ENCODE results near the gene CD6.
A peak's percentile ranks its signal among the peaks of the same experiment; 100 is the strongest.

The CD6 gene

GRCh38 chr11:60971520-60971919, at the start of gene CD6:
CD6 (plus strand) TSS chr11:60971680; CDS start chr11:60971866, 186 bp downstream.
- DNase-seq = no peak

- DNase-seq = no peak
Observed at GRCh38 chr11:60921777-60922335, 49.6 kb upstream of the CD6 start.

GRCh38 chr11:60922906-60923305, 48.6 kb upstream of the CD6 start:
- DNase-seq = no peak

GRCh38 chr11:60923326-60923725, 48.2 kb upstream of the CD6 start:
- DNase-seq = no peak

GRCh38 chr11:60923800-60924109, 47.7 kb upstream of the CD6 start:
- no peak for DNase-seq

GRCh38 chr11:60924110-60924905, 47.2 kb upstream of the CD6 start, which contains the start of gene TMEM132A:
TMEM132A (plus strand) TSS chr11:60924460; CDS start chr11:60924634, 174 bp downstream.
- peak; percentile 25 for DNase-seq

- no peak for DNase-seq
Observed at GRCh38 chr11:60924906-60925853, 46.3 kb upstream of the CD6 start.

GRCh38 chr11:60925868-60926267, 45.6 kb upstream of the CD6 start:
- DNase-seq = no peak

GRCh38 chr11:60926500-60926899, 45.0 kb upstream of the CD6 start:
- DNase-seq = no peak

- DNase-seq = no peak
Observed at GRCh38 chr11:60927061-60927592, 44.4 kb upstream of the CD6 start.

GRCh38 chr11:60927600-60927999, 43.9 kb upstream of the CD6 start:
- DNase-seq = no peak

GRCh38 chr11:60928563-60929001, 42.9 kb upstream of the CD6 start:
- no peak for DNase-seq

GRCh38 chr11:60929764-60930163, 41.7 kb upstream of the CD6 start:
- DNase-seq = no peak

- no peak for DNase-seq
Observed at GRCh38 chr11:60930394-60930793, 41.1 kb upstream of the CD6 start.

- DNase-seq = no peak
Observed at GRCh38 chr11:60931917-60932316, 39.6 kb upstream of the CD6 start.

GRCh38 chr11:60932605-60933356, 38.7 kb upstream of the CD6 start:
- DNase-seq = no peak

- no peak for DNase-seq
Observed at GRCh38 chr11:60933416-60934123, 37.9 kb upstream of the CD6 start.

GRCh38 chr11:60934124-60934789, 37.2 kb upstream of the CD6 start:
- no peak for DNase-seq

- no peak for DNase-seq
Observed at GRCh38 chr11:60934790-60935605, 36.5 kb upstream of the CD6 start.
